Activated naive CD4-positive, alpha-beta T cell treated with anti-CD3 and anti-CD28 coated beads, Interleukin-2, amount 50 U/mL, for 16 hours (primary cell): ENCODE data around the gene NARF.
"Not testable (repeated sequence)": the region's sequence is repeated elsewhere in the genome, so short reads cannot be mapped to it uniquely, and the experiment has no call there.

Experiments used
- DNase-seq: peaks from one replicate; pipeline ENCODE4 v3.0.0-alpha.2; 2020

NARF gene

GRCh38 chr17:82503728-82504308, 45.3 kb downstream of the NARF start:
- DNase-seq: no peak

- no peak for DNase-seq
Observed at GRCh38 chr17:82505296-82505695, 46.8 kb downstream of the NARF start.

DNA sequence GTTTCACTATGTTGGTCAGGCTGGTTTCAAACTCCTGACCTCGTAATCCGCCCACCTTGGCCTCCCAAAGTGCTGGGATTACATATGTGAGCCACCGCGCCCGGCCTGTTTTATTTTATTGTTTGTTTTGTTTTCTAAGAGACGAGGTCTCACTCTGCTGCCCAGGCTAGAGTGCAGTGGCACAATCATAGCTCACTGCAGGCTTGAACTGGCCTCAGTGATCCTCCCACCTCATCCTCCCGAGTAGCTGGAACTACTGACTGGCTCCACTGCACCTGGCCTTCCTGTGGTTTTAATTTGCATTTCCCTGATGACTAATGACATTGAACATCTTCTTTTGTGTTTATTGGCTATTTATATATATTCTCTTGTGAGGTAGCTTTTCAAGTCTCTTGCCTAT, 47.9 kb downstream of the NARF start:
- DNase-seq: not testable (repeated sequence)

DNA sequence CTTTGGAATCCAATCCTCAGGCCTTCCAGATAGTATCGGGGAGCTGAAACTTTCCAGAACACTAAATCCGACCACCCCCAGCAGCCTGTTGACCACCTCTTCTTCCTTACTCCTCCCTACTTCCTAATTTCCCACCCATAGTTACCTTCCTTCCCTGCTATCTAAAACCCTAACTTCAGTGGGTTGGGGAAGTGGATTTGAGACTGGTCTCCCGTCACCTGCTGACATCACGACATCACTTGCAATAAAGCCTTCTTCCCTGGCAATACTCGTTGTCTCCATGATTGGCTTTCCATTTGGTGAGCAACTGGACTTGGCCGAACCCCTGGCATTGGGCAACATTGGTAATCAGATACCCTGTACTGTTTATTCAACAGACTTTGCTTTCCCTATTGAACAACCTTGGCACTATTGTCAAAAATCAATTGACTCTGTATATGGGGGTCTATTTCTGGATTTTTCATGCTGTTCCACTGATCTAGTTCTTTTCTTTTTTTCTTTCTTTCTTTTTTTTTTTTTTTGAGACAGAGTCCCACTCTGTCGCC, 49.2 kb downstream of the NARF start:
- no peak for DNase-seq

GRCh38 chr17:82511642-82512041, 53.1 kb downstream of the NARF start:
- not testable (repeated sequence) for DNase-seq

DNA sequence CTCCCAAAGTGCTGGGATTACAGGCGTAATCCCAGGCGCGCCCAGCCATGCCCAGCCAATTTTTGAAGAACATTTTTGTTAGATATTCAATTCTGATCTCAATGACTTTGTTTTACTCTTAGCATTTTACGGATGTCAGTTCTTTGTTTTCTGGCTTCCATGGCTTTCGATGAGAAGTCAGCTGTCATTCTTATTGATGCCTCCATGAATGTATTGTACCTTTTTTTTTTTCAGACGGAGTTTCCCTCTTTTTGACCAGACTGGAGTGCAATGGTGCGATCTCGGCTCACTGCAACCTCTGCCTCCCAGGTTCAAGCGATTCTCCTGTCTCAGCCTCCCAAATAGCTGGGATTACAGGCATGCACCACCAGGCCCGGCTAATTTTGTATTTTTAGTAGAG, 55.3 kb downstream of the NARF start:
- not testable (repeated sequence) for DNase-seq

DNA sequence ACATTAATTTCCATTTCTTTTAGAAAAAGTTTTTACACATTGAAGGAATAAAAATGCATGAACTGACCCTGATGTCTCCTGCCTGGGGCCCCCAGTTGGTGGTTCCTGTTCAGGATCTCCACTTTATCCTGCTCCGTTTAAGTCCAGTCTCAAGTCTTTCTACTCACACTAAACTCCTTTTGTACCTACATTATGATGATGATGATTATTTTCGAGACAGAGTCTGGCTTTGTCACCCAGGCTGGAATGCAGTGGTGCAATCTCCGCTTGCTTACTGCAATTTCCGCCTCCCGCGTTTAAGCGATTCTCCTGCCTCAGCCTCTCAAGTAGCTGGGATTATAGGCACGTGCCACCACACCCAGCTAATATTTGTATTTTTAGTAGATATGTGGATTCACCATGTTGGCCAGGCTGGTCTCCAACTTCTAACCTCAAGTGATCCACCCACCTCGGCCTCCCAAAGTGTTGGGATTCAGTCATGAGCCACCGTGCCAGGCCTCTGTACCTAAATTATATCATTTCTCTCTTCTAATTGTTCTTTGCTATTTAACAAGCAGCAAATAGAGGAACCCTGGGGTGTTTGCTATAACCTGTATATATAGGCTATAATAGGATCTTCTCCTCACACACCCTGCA, 58.8 kb downstream of the NARF start:
- no peak for DNase-seq

GRCh38 chr17:82518826-82519810, 60.6 kb downstream of the NARF start, which contains the start of gene FOXK2:
FOXK2 (plus strand) TSS chr17:82519732; CDS start chr17:82519889, 157 bp downstream.
- peak; percentile 95 for DNase-seq

- peak; percentile 52 for DNase-seq
Observed at GRCh38 chr17:82519971-82520903, 61.7 kb downstream of the NARF start.

- DNase-seq: no peak
Observed at GRCh38 chr17:82524540-82524939, 66.0 kb downstream of the NARF start.

GRCh38 chr17:82525712-82526111, 67.2 kb downstream of the NARF start:
- DNase-seq: no peak

GRCh38 chr17:82527898-82528297, 69.4 kb downstream of the NARF start:
- no peak for DNase-seq

GRCh38 chr17:82528484-82529265, 70.1 kb downstream of the NARF start:
- no peak for DNase-seq

DNA sequence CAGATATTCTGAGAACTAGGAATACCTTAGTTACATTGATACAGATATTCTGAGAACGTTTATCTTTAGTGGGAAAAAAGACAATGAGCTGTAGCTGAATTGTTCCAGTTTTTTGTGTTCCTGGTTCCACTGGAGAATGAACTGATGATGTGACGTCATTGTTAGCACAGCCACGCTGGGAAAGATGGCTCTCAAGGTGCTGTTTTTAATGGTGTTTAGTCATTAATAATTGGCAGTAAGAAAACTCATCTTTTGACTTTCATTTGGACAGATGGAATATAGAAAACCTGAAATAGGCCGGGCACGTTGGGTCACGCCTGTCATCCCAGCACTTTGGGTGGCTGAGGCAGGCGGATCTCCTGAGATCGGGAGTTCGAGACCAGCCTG, 71.4 kb downstream of the NARF start:
- DNase-seq: no peak

DNA sequence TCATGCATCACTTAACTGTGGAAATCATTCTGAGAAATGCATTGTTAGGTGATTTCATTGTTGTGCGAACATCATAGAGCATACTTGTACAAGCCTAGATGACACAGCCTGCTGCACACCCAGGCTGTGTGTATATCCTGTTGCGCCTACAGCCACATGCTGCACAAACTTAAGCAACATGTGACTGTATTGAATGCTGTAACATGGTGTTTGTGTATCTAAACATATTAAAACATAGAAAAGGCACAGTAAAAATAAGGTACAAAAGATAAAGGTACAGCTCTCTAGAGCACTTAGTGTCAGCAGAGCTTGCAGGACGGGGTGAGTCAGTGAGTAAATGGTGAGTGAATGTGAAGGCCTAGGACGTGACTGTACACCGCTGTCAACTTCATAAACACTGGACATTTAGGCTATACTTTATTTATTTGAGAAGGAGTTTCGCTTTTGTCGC, 72.9 kb downstream of the NARF start:
- DNase-seq: no peak

DNA sequence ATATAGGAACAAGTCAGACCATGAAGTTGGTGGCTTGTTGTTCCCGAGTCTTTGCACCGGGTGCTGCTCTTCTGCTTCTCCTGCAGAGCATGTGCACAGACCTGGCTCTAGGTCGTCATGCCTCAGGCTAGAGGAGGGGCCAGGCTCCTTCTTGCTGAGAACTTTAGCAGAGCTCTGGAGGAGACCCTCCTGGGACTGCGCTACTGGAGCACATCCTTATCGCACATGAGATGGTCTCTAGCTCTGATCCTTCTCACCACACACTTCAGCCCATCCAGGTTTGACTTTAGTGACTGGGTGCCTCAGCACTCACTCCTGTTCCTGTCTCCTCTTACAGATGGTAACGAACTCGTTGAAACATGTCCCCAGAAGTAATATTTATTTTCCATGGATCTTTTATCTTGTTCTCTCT, 75.9 kb downstream of the NARF start:
- no peak for DNase-seq

DNA sequence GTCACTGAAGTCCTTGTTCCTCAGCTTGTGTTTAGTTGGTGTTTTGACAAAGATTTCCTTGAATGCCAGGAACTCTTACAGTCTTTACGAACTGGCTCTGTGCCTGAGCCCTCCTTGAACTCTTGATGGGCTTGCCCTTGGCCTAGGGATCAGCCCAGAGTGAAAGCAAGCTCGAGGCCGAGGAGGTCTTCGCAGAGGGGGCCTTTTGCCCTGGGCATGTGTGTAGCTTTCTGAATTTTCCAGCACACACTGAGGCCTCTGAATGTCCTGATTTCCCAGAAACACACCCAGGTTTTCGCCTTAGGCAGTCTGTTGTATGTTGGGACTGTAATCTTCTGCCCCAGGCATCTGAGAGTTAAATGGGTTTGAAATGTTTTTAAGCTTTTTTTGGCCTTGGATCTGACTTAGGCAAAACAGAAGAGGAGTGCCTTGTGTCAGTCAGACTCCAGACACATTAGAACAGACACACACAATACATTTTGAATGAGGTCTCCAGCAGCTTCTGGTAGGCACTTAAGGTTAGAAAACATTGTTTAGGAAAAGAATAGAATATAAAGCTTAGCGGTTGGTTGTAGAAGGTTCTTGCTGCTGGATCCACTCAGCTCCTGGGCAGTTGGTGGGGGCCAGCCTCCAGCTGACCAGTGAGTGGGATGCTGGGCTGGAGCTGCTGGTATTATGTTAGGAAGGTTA, 78.1 kb downstream of the NARF start:
- no peak for DNase-seq

DNA sequence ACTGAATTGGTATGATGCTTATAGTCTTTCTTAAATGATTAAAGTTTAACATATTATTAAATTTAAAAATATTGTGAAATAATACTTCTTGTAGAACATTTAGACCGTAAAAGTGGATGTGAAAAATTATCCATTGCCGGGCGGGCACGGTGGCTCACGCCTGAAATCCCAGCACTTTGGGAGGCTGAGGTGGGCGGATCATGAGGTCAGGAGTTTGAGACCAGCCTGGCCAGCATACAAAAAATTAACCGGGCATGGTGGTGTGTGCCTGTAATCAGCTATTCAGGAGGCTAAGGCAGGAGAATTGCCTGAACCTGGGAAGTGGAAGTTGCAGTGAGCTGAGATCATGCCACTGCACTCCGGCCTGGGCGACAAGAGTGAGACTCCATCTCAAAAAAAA, 78.7 kb downstream of the NARF start:
- not testable (repeated sequence) for DNase-seq

- not testable (repeated sequence) for DNase-seq
Observed at GRCh38 chr17:82539076-82539475, 80.5 kb downstream of the NARF start.
